Heart right ventricle (tissue), 16 donors: ENCODE measurements around the gene CDKN2B-AS1. TPM values are rescaled to one million over a fixed set of nuclear protein-coding genes. Genes with fewer than 3 reads are reported as not detected.

ENCODE experiments used
- ATAC-seq, 8 donors: fragments of 200-7000 bp; cut with Tn5 transposase; one replicate each; pipeline ENCODE4 v1.9.1; 2020; ENCODE audit warnings: mild to moderate bottlenecking in 8 of 8, moderate library complexity in 8 of 8, moderate number of reproducible peaks in 1 of 8
- DNase-seq, 2 donors: peaks; one replicate each; pipeline ENCODE4 v3.0.0-alpha.2; 2020
- H3K27ac ChIP-seq, 10 donors: fragments of 200-600 bp; sonication (generic) in 2 of 10; one replicate each; pipeline versions ENCODE4 v1.5.0 to v1.8.0; 2020 to 2022; ENCODE audit warnings: mild to moderate bottlenecking in 3 of 10
- H3K27me3 ChIP-seq, 7 donors: fragments of 200-600 bp; one replicate each; pipeline ENCODE4 v1.8.0; 2021 to 2022; ENCODE audit warnings: mild to moderate bottlenecking in 2 of 7
- H3K36me3 ChIP-seq, 9 donors: fragments of 200-600 bp; sonication (generic) in 1 of 9; one replicate each; pipeline versions ENCODE4 v1.5.0 to v1.8.0; 2020 to 2022; ENCODE audit warnings: mild to moderate bottlenecking in 2 of 9
- H3K4me1 ChIP-seq, 9 donors: fragments of 200-600 bp; sonication (generic) in 1 of 9; one replicate each; pipeline versions ENCODE4 v1.5.0 to v1.8.0; 2020 to 2022; ENCODE audit warnings: mild to moderate bottlenecking in 4 of 9
- H3K4me3 ChIP-seq, 10 donors: fragments of 200-600 bp; sonication (generic) in 2 of 10; one replicate each; pipeline versions ENCODE4 v1.5.0 to v1.8.0; 2020 to 2022; ENCODE audit warnings: mild to moderate bottlenecking in 7 of 10, moderate library complexity in 2 of 10
- H3K9me3 ChIP-seq, 11 donors: fragments of 200-600 bp in 10 of 11; sonication (generic) in 2 of 11; one replicate each; pipeline versions ENCODE4 v1.5.0 to v1.8.0; 2013 to 2022; ENCODE audit warnings: mild to moderate bottlenecking in 2 of 11, control low read depth in 1 of 11, moderate library complexity in 1 of 11
- CTCF ChIP-seq, 9 donors: fragments of 200-600 bp; sonication (generic) in 2 of 9; IDR thresholded peaks; one replicate each; pipeline versions ENCODE4 v1.5.0 to v1.8.0; 2021 to 2022; ENCODE audit warnings: antibody characterized with exemption in 9 of 9, mild to moderate bottlenecking in 5 of 9, moderate library complexity in 1 of 9
- WGBS, 2 donors: extraction: QIAGEN DNeasy Blood & Tissue Kit; methylation state at CpG; one replicate each; pipeline ENCODE4 v1.1.7; 2013; ENCODE audit warnings: inconsistent platforms in 1 of 2; 5-methylcytosine and 5-hydroxymethylcytosine counted together
- intact Hi-C, 10 donors: fragments of 100-400 bp; cut with DNase I; formaldehyde crosslinking; loops; one replicate each; pipeline versions ENCODE4 v1.11.1 to v1.14.2; 2022
- polyA plus RNA-seq, 2 donors: library from polyadenylated mRNA; stranded (reverse); fragments of 200-250 nt; gene quantifications; one replicate each; pipeline ENCODE4 v1.2.3, GENCODE V29; 2013
- total RNA-seq, 10 donors: library from RNA; stranded (reverse); fragmentation: NEBNext Ultra II Directional in 3 of 10; extraction: Animal tissue kit (Norgen Biotek cat#: 25700) in 3 of 10; gene quantifications; one replicate each; pipeline versions ENCODE4 v1.2.1 to v1.2.4, GENCODE V29; 2021 to 2023
- donor health status: Arrhythmogenic right ventricular cardiomyopathy.
- donor health status: ischemic (EF 13 %, LVEDD 7.1; RV severe dilation, severe dysfunction).
- donor health status: healthy with polysubstance abuse.
- donor health status: DM: no; HTN: yes; CAD: no.
- donor health status: DM: no; HTN: no; CAD: no.
- donor health status: ischemic (EF 25% LVEDD 6.9; RV normal size, moderate dysfunction).
- donor health status: ischemic (EF 25% LVEDD 5.7; RV mildly dilated, moderate dysfunction).
- donor health status: healthy.
- donor health status: DM: yes; HTN: yes; CAD: no.
- donor health status: Ischemic cardiomyopathy.
- donor health status: ischemic (EF 35%, LVEDD 5.7; RV mildly dilated, moderate dysfunction).
- donor health status: nonischemic (EF 11% LVEDD 7.7; RV severe dilation, severe dysfunction).
- donor health status: DM: yes; HTN: yes; CAD: no.
- donor health status: PGD.
- donor health status: ischemic (EF 29% LVEDD 5.4; RV normal size, mild dysfunction).
- donor health status: nonischemic (EF 23%, LVEDD 6.1; RV moderate dilation, normal function).

CDKN2B-AS1 gene
- total and polyA plus RNA-seq, 12 donors: 0.14 to 0.45 (median 0.30) TPM; not detected in 9

DNA sequence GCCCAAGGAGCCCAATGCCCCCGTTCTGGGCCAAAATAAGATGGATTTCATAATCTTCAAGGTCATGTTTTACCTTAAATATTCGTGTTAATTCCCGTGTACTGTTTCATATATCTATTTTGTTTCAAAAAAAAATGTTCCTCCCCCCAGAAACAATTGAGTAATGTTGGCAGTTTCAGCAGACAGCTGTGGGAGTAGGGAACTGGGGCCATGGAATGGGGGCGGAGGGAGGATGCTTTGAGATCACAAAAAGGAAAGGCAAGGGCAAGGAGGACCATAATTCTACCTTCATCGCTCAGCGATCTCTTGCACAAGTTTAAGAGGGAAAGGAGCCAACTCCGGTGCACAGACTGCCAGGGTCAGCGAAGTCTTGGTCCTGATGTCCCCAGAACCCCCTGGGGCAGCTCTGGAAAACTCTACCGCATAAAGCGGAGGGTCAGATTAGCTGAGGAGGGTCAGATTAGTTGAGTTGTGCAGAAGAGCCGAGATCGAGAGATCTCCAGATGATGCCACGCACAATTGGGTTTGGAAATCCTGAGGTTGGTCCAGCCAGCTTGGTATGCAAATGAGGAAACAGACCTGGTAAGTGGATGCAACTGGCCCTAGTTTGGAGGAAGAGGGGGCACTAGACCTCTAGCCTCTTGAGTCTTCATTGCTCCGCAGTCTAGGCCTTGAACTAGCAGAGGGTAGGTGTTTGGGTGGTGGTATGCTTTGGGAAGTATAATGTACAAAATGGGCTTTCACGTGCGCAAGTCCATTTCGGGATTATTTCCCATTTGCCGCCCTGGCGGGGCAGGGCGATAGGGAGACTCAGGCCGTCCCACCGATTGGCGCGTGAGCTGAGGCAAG is 24.4 kb upstream of the CDKN2B-AS1 start:
- H3K27me3 ChIP-seq: peaks cover 70 to 100% (median 100%) of the 10 kb centered on the region in 7 donors
- peaks cover 16 to 48% (median 21%) of the 10 kb centered on the region in 9 donors for H3K4me1 ChIP-seq
- DNase-seq (no peak), ATAC-seq (no peak)
- no peaks in the 10 kb centered on the region for H3K9me3 ChIP-seq
- no peaks in the 10 kb centered on the region for H3K36me3 ChIP-seq
- intact Hi-C loops: loop anchor here in 2 of 10 donors (2.0 to 10.0 kb wide), 2 partner anchors 15 to 65 kb away; no protein-coding TSS in a partner anchor
- no peak overlapping the region for H3K4me3 ChIP-seq
- TF ChIP-seq CTCF (IDR thresholded peaks at IDR 0.05): no peak
- H3K27ac ChIP-seq: no peak overlapping the region
- WGBS, 2 donors: 9 to 19% methylated on average over 24 of the region's 24 CpGs

GRCh38 chr9:21970800-21971640 is 23.6 kb upstream of the CDKN2B-AS1 start:
- WGBS, 2 donors: 1 to 11% methylated on average over 45 of the region's 45 CpGs
- H3K4me1 ChIP-seq: peaks cover 13 to 46% (median 21%) of the 10 kb centered on the region in 9 donors
- no peaks in the 10 kb centered on the region for H3K36me3 ChIP-seq
- ATAC-seq (no peak), DNase-seq (no peak)
- no peak overlapping the region for H3K4me3 ChIP-seq
- intact Hi-C loops: no loop called here
- no peak for TF ChIP-seq CTCF (IDR thresholded peaks at IDR 0.05)
- H3K9me3 ChIP-seq: no peaks in the 10 kb centered on the region
- peaks cover 64 to 100% (median 100%) of the 10 kb centered on the region in 7 donors for H3K27me3 ChIP-seq
- H3K27ac ChIP-seq: no peak overlapping the region

DNA sequence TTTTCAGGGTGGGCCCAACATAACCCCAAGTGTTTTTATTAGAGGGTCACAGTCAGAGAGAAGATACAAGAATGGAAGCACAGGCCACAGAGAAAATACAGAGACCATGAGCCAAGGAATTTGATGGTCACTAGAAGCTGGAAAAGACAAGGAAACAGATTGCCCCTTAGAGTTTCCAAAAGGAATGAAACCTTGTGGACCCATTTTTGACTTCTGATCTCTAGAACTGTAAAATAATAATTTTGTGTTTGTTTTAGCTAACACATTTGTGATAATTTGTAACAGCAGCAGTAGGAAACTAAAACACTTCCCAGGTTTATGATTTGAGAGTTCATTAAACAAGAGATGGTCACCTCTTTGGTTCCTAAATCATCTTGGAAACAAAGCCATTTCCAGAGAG is 22.2 kb upstream of the CDKN2B-AS1 start:
- Histone ChIP-seq H3K36me3 (no peaks in the 10 kb centered on the region), H3K4me3 (no peak overlapping the region), H3K9me3 (no peaks in the 10 kb centered on the region), H3K4me1 (peaks cover 13 to 46% (median 21%) of the 10 kb centered on the region in 9 donors), H3K27ac (no peak overlapping the region), H3K27me3 (peaks cover 56 to 100% (median 100%) of the 10 kb centered on the region in 7 donors)
- no peak for ATAC-seq
- intact Hi-C loops: no loop called here
- TF ChIP-seq CTCF (IDR thresholded peaks at IDR 0.05): no peak
- DNase-seq: no peak

GRCh38 chr9:21974343-21974721 is 20.3 kb upstream of the CDKN2B-AS1 start:
- H3K4me1 ChIP-seq: peaks cover 9 to 33% (median 17%) of the 10 kb centered on the region in 9 donors
- peak overlapping the region; percentile 24 to 53 (median 48) for H3K4me3 ChIP-seq
- peaks cover 36 to 100% (median 100%) of the 10 kb centered on the region in 7 donors for H3K27me3 ChIP-seq
- H3K9me3 ChIP-seq: no peaks in the 10 kb centered on the region
- DNase-seq (no peak), ATAC-seq (no peak)
- no peak for TF ChIP-seq CTCF (IDR thresholded peaks at IDR 0.05)
- intact Hi-C loops: no loop called here
- 2% methylated on average over 21 of the region's 21 CpGs for WGBS, 2 donors
- no peaks in the 10 kb centered on the region for H3K36me3 ChIP-seq
- H3K27ac ChIP-seq: no peak overlapping the region
